K562 (cell line): ENCODE data around the gene TCF12. TPM values are rescaled to one million over a fixed set of nuclear protein-coding genes. Genes with fewer than 3 reads are reported as not detected.

Experiments used
- CAMTA2 ChIP-seq: fragments of 250-450 bp; sonication (Bioruptor Pico); conservative IDR thresholded peaks from 2 replicates; pipeline ENCODE4 v1.5.1; 2022
- CBX3 ChIP-seq, 2 experiments: IDR thresholded peaks; 1 replicate in 1 of 2; 2 replicates in 1 of 2; pipeline ENCODE4 v1.6.1; 2012; ENCODE audit warnings: inconsistent platforms in 2 of 2, low read length in 2 of 2, borderline replicate concordance in 1 of 2, control low read depth in 1 of 2
- EP300 ChIP-seq: IDR thresholded peaks from 2 replicates; pipeline ENCODE4 v1.6.1; 2012; ENCODE audit warnings: low read length, improper control_type of control experiment
- KLF13 ChIP-seq: fragments of 450-650 bp; IDR thresholded peaks from 2 replicates; pipeline ENCODE4 v1.6.1; 2016; ENCODE audit warnings: missing genetic modification characterization, low read depth, mild to moderate bottlenecking, missing compliant biosample characterization, moderate library complexity, borderline replicate concordance
- MTA3 ChIP-seq: fragments of 450-650 bp; formaldehyde crosslinking; IDR thresholded peaks from 2 replicates; pipeline ENCODE4 v1.6.1; 2017; ENCODE audit warnings: mild to moderate bottlenecking, borderline replicate concordance
- NFE2 ChIP-seq: IDR thresholded peaks from 2 replicates; pipeline ENCODE4 v1.6.1; 2014; ENCODE audit warnings: antibody characterized with exemption, low read depth
- NFIC ChIP-seq: fragments of 450-650 bp; IDR thresholded peaks from 2 replicates; pipeline ENCODE4 v1.6.1; 2017; ENCODE audit warnings: mild to moderate bottlenecking, inconsistent platforms
- RBM25 ChIP-seq: fragments of 200-400 bp; formaldehyde crosslinking; IDR thresholded peaks from 2 replicates; pipeline ENCODE4 v1.6.1; 2018; ENCODE audit warnings: low read length, low read depth, moderate library complexity; ENCODE audit not compliant: severe bottlenecking
- RCOR1 ChIP-seq, 2 experiments: IDR thresholded peaks; 2 replicates each; pipeline ENCODE4 v1.6.1; 2012; ENCODE audit warnings: low read depth in 2 of 2, low read length in 2 of 2, borderline replicate concordance in 1 of 2, improper control_type of control experiment in 1 of 2
- SRSF9 ChIP-seq: fragments of 200-400 bp; formaldehyde crosslinking; IDR thresholded peaks from 2 replicates; pipeline ENCODE4 v1.6.1; 2017; ENCODE audit warnings: low read depth, low read length, borderline replicate concordance
- ZFP36 ChIP-seq: fragments of 150-350 bp; IDR thresholded peaks from 2 replicates; pipeline ENCODE4 v1.6.1; 2018; ENCODE audit warnings: low read length, low read depth; ENCODE audit not compliant: partially characterized antibody
- ZNF316 ChIP-seq: fragments of 450-650 bp; IDR thresholded peaks from 2 replicates; pipeline ENCODE4 v1.6.1; 2016
- ZNF445 ChIP-seq: fragments of 250-450 bp; sonication (Bioruptor Pico); IDR thresholded peaks from 2 replicates; pipeline ENCODE4 v1.4.0; 2020; ENCODE audit warnings: low read depth, mild to moderate bottlenecking, moderate library complexity
- polyA plus RNA-seq, 8 experiments: library from polyadenylated mRNA; depleted of rRNA in 4 of 8; stranded (reverse) in 5 of 8; unstranded in 3 of 8; fragments of >200 nt; fragmentation: Nextera tagmentation in 2 of 8; fragmentation: Illumina TruSeq in 1 of 8; extraction: Ambion mirVana in 2 of 8; extraction: Trizol in 1 of 8; gene quantifications; 2 replicates each; pipeline versions ENCODE4 v1.2.1 to v1.2.3, GENCODE V29; 2011 to 2014; ENCODE audit warnings: inconsistent platforms in 1 of 8, missing spikeins in 1 of 8
- total RNA-seq, 7 experiments: library from RNA; depleted of rRNA in 6 of 7; stranded (reverse); fragments of >200 nt in 6 of 7; fragmentation: Illumina TruSeq in 2 of 7; extraction: Trizol in 2 of 7; gene quantifications; 2 replicates each; pipeline versions ENCODE4 v1.2.1 to v1.2.3, GENCODE V29; 2011 to 2021; ENCODE audit warnings: low replicate concordance in 1 of 7
- TF ChIP-seq, protein P1 (sequence below): fragments of 450-650 bp; IDR thresholded peaks from 2 replicates; pipeline ENCODE4 v1.6.1; 2016; ENCODE audit warnings: mild to moderate bottlenecking, moderate library complexity
- TF ChIP-seq, protein P2 (sequence below): fragments of 250-450 bp; sonication (Bioruptor Pico); IDR thresholded peaks from 2 replicates; pipeline ENCODE4 v1.8.0; 2022; ENCODE audit warnings: moderate library complexity, mild to moderate bottlenecking, inconsistent platforms
- TF ChIP-seq, protein P3 (sequence below): fragments of 450-650 bp; IDR thresholded peaks from 2 replicates; pipeline ENCODE4 v1.6.1; 2016; ENCODE audit warnings: low read depth, mild to moderate bottlenecking, moderate library complexity

Gene TCF12
- total and polyA plus RNA-seq, 9 of the 15 experiments (the other 6 are each of a cell fraction or from before 2014, with no cell fraction given), result 10.5 to 132 (median 52.9) TPM

DNA sequence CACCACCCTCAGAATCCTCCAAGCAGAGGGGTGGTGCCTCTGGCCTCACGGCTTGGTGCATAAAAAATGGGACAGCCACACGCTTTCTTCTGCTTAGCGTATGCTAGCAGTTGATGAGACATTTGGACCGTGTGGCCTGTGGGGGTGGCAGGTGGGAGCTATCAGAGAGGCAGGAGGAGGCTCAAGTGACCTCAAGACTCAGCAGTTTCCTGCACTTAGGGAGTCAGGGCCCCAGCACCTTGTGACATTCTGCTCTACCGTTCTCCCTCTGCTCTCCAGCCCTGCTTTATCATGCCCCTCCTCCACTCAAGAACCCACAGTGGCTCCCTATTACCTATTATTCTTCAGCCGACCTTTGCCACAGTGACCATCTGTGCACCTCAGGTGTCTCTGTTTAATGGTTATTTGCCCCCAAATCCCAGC is 416.9 kb downstream of the TCF12 start (continued):
- TF ChIP-seq, protein P1, sequence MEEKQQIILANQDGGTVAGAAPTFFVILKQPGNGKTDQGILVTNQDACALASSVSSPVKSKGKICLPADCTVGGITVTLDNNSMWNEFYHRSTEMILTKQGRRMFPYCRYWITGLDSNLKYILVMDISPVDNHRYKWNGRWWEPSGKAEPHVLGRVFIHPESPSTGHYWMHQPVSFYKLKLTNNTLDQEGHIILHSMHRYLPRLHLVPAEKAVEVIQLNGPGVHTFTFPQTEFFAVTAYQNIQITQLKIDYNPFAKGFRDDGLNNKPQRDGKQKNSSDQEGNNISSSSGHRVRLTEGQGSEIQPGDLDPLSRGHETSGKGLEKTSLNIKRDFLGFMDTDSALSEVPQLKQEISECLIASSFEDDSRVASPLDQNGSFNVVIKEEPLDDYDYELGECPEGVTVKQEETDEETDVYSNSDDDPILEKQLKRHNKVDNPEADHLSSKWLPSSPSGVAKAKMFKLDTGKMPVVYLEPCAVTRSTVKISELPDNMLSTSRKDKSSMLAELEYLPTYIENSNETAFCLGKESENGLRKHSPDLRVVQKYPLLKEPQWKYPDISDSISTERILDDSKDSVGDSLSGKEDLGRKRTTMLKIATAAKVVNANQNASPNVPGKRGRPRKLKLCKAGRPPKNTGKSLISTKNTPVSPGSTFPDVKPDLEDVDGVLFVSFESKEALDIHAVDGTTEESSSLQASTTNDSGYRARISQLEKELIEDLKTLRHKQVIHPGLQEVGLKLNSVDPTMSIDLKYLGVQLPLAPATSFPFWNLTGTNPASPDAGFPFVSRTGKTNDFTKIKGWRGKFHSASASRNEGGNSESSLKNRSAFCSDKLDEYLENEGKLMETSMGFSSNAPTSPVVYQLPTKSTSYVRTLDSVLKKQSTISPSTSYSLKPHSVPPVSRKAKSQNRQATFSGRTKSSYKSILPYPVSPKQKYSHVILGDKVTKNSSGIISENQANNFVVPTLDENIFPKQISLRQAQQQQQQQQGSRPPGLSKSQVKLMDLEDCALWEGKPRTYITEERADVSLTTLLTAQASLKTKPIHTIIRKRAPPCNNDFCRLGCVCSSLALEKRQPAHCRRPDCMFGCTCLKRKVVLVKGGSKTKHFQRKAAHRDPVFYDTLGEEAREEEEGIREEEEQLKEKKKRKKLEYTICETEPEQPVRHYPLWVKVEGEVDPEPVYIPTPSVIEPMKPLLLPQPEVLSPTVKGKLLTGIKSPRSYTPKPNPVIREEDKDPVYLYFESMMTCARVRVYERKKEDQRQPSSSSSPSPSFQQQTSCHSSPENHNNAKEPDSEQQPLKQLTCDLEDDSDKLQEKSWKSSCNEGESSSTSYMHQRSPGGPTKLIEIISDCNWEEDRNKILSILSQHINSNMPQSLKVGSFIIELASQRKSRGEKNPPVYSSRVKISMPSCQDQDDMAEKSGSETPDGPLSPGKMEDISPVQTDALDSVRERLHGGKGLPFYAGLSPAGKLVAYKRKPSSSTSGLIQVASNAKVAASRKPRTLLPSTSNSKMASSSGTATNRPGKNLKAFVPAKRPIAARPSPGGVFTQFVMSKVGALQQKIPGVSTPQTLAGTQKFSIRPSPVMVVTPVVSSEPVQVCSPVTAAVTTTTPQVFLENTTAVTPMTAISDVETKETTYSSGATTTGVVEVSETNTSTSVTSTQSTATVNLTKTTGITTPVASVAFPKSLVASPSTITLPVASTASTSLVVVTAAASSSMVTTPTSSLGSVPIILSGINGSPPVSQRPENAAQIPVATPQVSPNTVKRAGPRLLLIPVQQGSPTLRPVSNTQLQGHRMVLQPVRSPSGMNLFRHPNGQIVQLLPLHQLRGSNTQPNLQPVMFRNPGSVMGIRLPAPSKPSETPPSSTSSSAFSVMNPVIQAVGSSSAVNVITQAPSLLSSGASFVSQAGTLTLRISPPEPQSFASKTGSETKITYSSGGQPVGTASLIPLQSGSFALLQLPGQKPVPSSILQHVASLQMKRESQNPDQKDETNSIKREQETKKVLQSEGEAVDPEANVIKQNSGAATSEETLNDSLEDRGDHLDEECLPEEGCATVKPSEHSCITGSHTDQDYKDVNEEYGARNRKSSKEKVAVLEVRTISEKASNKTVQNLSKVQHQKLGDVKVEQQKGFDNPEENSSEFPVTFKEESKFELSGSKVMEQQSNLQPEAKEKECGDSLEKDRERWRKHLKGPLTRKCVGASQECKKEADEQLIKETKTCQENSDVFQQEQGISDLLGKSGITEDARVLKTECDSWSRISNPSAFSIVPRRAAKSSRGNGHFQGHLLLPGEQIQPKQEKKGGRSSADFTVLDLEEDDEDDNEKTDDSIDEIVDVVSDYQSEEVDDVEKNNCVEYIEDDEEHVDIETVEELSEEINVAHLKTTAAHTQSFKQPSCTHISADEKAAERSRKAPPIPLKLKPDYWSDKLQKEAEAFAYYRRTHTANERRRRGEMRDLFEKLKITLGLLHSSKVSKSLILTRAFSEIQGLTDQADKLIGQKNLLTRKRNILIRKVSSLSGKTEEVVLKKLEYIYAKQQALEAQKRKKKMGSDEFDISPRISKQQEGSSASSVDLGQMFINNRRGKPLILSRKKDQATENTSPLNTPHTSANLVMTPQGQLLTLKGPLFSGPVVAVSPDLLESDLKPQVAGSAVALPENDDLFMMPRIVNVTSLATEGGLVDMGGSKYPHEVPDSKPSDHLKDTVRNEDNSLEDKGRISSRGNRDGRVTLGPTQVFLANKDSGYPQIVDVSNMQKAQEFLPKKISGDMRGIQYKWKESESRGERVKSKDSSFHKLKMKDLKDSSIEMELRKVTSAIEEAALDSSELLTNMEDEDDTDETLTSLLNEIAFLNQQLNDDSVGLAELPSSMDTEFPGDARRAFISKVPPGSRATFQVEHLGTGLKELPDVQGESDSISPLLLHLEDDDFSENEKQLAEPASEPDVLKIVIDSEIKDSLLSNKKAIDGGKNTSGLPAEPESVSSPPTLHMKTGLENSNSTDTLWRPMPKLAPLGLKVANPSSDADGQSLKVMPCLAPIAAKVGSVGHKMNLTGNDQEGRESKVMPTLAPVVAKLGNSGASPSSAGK, result peak; percentile 18; the same call in 1 of the 2 replicates
- TF ChIP-seq, protein P2, sequence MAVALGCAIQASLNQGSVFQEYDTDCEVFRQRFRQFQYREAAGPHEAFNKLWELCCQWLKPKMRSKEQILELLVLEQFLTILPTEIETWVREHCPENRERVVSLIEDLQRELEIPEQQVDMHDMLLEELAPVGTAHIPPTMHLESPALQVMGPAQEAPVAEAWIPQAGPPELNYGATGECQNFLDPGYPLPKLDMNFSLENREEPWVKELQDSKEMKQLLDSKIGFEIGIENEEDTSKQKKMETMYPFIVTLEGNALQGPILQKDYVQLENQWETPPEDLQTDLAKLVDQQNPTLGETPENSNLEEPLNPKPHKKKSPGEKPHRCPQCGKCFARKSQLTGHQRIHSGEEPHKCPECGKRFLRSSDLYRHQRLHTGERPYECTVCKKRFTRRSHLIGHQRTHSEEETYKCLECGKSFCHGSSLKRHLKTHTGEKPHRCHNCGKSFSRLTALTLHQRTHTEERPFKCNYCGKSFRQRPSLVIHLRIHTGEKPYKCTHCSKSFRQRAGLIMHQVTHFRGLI (CRISPR knock-in tag), result no peak
- TF ChIP-seq ZNF316, result peak; percentile 61; the same call in 1 of the 2 replicates
- peak in 1 of 2 experiments; percentile 73; a peak in 1 of 3 replicates for TF ChIP-seq CBX3 (IDR thresholded peaks at IDR 0.05; ENCODE audit: borderline replicate concordance in 1 of 2, low read length in 2 of 2)
- TF ChIP-seq NFE2, result no peak
- TF ChIP-seq ZNF445, result no peak
- peak; percentile 86 for TF ChIP-seq ZFP36
- TF ChIP-seq KLF13, result no peak
- 0 out of 2 replicates have a peak, but pooled peaks have one; percentile 7 for TF ChIP-seq NFIC
- no peak for TF ChIP-seq CAMTA2 (CRISPR knock-in tag)
- TF ChIP-seq SRSF9, result no peak
- TF ChIP-seq, protein P3, sequence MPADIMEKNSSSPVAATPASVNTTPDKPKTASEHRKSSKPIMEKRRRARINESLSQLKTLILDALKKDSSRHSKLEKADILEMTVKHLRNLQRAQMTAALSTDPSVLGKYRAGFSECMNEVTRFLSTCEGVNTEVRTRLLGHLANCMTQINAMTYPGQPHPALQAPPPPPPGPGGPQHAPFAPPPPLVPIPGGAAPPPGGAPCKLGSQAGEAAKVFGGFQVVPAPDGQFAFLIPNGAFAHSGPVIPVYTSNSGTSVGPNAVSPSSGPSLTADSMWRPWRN, result no peak
- TF ChIP-seq EP300, result peak; percentile 12; the same call in 1 of the 2 replicates
- TF ChIP-seq RBM25, result peak; percentile 92
- no peak for TF ChIP-seq MTA3
- TF ChIP-seq RCOR1 (IDR thresholded peaks at IDR 0.05; ENCODE audit: borderline replicate concordance in 1 of 2, low read depth in 2 of 2, low read length in 2 of 2), result peak in 1 of 2 experiments; percentile 40; a peak in 1 of 4 replicates
